PFSK-1 (cell line): Measurements from ENCODE around the gene PLIN5.

Source experiments
- FOXP2 ChIP-seq: optimal IDR thresholded peaks from 2 replicates; pipeline ENCODE3; 2011; ENCODE audit warnings: borderline replicate concordance, control low read depth, inconsistent platforms; ENCODE audit not compliant: insufficient read depth; ENCODE audit errors: extremely low read length, extremely low read depth
- POLR2AphosphoS5 ChIP-seq: IDR thresholded peaks from 2 replicates; pipeline ENCODE4 v1.6.1; 2012; ENCODE audit warnings: low read depth, mild to moderate bottlenecking, control low read depth, low read length, moderate library complexity
- SIN3A ChIP-seq: IDR thresholded peaks from 2 replicates; pipeline ENCODE4 v1.6.1; 2012; ENCODE audit warnings: mild to moderate bottlenecking, low read length, moderate library complexity, borderline replicate concordance; ENCODE audit not compliant: insufficient read depth
- TAF1 ChIP-seq: IDR thresholded peaks from 2 replicates; pipeline ENCODE4 v1.6.1; 2012; ENCODE audit warnings: low read length, control low read depth, borderline replicate concordance; ENCODE audit not compliant: insufficient read depth
- TF ChIP-seq, protein P1 (sequence below), 2 experiments: IDR thresholded peaks; 2 replicates each; pipeline versions ENCODE4 v1.6.1 to v1.8.0; 2011 to 2012; ENCODE audit warnings: low read depth in 2 of 2, low read length in 2 of 2, control low read depth in 1 of 2, inconsistent platforms in 1 of 2, mild to moderate bottlenecking in 1 of 2, moderate library complexity in 1 of 2; ENCODE audit not compliant: insufficient read depth in 1 of 2

DNA sequence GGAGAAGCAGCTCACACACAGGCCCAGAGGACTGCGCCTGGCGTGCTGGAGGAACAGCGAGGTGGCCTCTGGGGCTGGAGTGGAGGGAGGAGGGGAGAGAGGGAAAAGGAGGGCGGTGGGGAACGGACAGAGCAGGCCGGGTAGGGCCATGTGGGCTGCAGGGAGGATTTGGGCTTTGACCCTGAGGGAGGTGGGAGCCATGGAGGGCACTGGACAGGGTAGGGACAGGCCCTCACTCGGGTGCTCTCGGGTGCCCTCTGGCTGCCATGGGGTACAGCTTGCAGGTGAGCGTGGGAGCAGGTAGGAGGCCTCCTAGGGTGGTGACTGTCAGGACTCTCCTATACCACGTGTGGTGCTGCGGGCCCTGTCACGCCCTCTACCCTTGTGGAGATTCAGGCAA lies 39.6 kb downstream of the PLIN5 start:
- TF ChIP-seq POLR2AphosphoS5 (no peak), TAF1 (no peak), SIN3A (no peak), FOXP2 (no peak)
- TF ChIP-seq, protein P1, sequence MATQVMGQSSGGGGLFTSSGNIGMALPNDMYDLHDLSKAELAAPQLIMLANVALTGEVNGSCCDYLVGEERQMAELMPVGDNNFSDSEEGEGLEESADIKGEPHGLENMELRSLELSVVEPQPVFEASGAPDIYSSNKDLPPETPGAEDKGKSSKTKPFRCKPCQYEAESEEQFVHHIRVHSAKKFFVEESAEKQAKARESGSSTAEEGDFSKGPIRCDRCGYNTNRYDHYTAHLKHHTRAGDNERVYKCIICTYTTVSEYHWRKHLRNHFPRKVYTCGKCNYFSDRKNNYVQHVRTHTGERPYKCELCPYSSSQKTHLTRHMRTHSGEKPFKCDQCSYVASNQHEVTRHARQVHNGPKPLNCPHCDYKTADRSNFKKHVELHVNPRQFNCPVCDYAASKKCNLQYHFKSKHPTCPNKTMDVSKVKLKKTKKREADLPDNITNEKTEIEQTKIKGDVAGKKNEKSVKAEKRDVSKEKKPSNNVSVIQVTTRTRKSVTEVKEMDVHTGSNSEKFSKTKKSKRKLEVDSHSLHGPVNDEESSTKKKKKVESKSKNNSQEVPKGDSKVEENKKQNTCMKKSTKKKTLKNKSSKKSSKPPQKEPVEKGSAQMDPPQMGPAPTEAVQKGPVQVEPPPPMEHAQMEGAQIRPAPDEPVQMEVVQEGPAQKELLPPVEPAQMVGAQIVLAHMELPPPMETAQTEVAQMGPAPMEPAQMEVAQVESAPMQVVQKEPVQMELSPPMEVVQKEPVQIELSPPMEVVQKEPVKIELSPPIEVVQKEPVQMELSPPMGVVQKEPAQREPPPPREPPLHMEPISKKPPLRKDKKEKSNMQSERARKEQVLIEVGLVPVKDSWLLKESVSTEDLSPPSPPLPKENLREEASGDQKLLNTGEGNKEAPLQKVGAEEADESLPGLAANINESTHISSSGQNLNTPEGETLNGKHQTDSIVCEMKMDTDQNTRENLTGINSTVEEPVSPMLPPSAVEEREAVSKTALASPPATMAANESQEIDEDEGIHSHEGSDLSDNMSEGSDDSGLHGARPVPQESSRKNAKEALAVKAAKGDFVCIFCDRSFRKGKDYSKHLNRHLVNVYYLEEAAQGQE (IDR thresholded peaks at IDR 0.05; ENCODE audit: insufficient read depth in 1 of 2, low read depth in 2 of 2, low read length in 2 of 2) = no peak
